ENCODE results near the gene TRPV5.

The TRPV5 gene

GRCh38 chr7:142890874-142891485 lies 42.6 kb downstream of the TRPV5 start:
- H3K4me3 ChIP-seq (ENCODE audit: low read depth, low read length): no peak overlapping the region
- no peak for DNase-seq (ENCODE audit: low read depth)
- no peak for TF ChIP-seq MAX (IDR thresholded peaks at IDR 0.05; ENCODE audit: low read depth, low read length)
- TF ChIP-seq POLR2A (IDR thresholded peaks at IDR 0.05; ENCODE audit: extremely low read depth, insufficient read length): no peak
- no peak for TF ChIP-seq MYC (IDR thresholded peaks at IDR 0.05; ENCODE audit: low read depth, low read length)
- no peak for TF ChIP-seq CTCF (IDR thresholded peaks at IDR 0.05; ENCODE audit: low read depth, low read length)

- TF ChIP-seq MAX (IDR thresholded peaks at IDR 0.05; ENCODE audit: low read depth, low read length) (no peak), CTCF (IDR thresholded peaks at IDR 0.05; ENCODE audit: low read depth, low read length) (no peak), MYC (IDR thresholded peaks at IDR 0.05; ENCODE audit: low read depth, low read length) (no peak), POLR2A (IDR thresholded peaks at IDR 0.05; ENCODE audit: extremely low read depth, insufficient read length) (no peak)
- H3K4me3 ChIP-seq (ENCODE audit: low read depth, low read length): no peak overlapping the region
- no peak for DNase-seq (ENCODE audit: low read depth)
Observed at GRCh38 chr7:142889816-142890215, 43.7 kb downstream of the TRPV5 start.

GRCh38 chr7:142887282-142888015 lies 46.1 kb downstream of the TRPV5 start:
- H3K4me3 ChIP-seq (ENCODE audit: low read depth, low read length): no peak overlapping the region
- TF ChIP-seq CTCF (IDR thresholded peaks at IDR 0.05; ENCODE audit: low read depth, low read length) (no peak), MAX (IDR thresholded peaks at IDR 0.05; ENCODE audit: low read depth, low read length) (no peak), MYC (IDR thresholded peaks at IDR 0.05; ENCODE audit: low read depth, low read length) (no peak), POLR2A (IDR thresholded peaks at IDR 0.05; ENCODE audit: extremely low read depth, insufficient read length) (no peak)

GRCh38 chr7:142886866-142887265 lies 46.7 kb downstream of the TRPV5 start:
- no peak overlapping the region for H3K4me3 ChIP-seq (ENCODE audit: low read depth, low read length)
- DNase-seq (ENCODE audit: low read depth): no peak
- TF ChIP-seq MAX (IDR thresholded peaks at IDR 0.05; ENCODE audit: low read depth, low read length): no peak
- no peak for TF ChIP-seq CTCF (IDR thresholded peaks at IDR 0.05; ENCODE audit: low read depth, low read length)

More at GRCh38 chr7:142887282-142888015, 46.1 kb downstream of the TRPV5 start:
- DNase-seq (ENCODE audit: low read depth): no peak

GRCh38 chr7:142885311-142886230 lies 48.0 kb downstream of the TRPV5 start, which contains the start of gene TRPV6:
Gene TRPV6 (minus strand): TSS chr7:142885745.
- no peak for DNase-seq (ENCODE audit: low read depth)
- TF ChIP-seq POLR2A (IDR thresholded peaks at IDR 0.05; ENCODE audit: extremely low read depth, insufficient read length): no peak
- TF ChIP-seq MYC (IDR thresholded peaks at IDR 0.05; ENCODE audit: low read depth, low read length): no peak
- TF ChIP-seq CTCF (IDR thresholded peaks at IDR 0.05; ENCODE audit: low read depth, low read length): no peak
- TF ChIP-seq MAX (IDR thresholded peaks at IDR 0.05; ENCODE audit: low read depth, low read length): no peak
- H3K4me3 ChIP-seq (ENCODE audit: low read depth, low read length): no peak within 1 kb of the TSS

All from NB4 (cell line).